ENCODE measurements around the gene EHD2.
"Not testable (repeated sequence)": the region's sequence is repeated elsewhere in the genome, so short reads cannot be mapped to it uniquely, and the experiment has no call there.

- not testable (repeated sequence) for TF ChIP-seq CTCF, POLR2A, EP300 (IDR thresholded peaks at IDR 0.05)
Observed at GRCh38 chr19:47746129-47746528, 32.9 kb downstream of the EHD2 start.

Measured in ovary (tissue), 3 donors.